BLaER1 (cell line): Measurements from ENCODE around the gene GNG4.

Experiments
- H3K27ac ChIP-seq: shearing (Covaris generic); formaldehyde crosslinking; 2 replicates; pipeline ENCODE4 v1.8.1; 2022
- H3K27me3 ChIP-seq: shearing (Covaris generic); formaldehyde crosslinking; 2 replicates; pipeline ENCODE4 v1.8.1; 2022
- H3K36me3 ChIP-seq: shearing (Covaris generic); formaldehyde crosslinking; 2 replicates; pipeline ENCODE4 v1.8.1; 2022
- H3K4me1 ChIP-seq: shearing (Covaris generic); formaldehyde crosslinking; 2 replicates; pipeline ENCODE4 v1.8.1; 2022
- H3K4me2 ChIP-seq: shearing (Covaris generic); formaldehyde crosslinking; 2 replicates; pipeline ENCODE4 v1.8.1; 2022
- H3K4me3 ChIP-seq: shearing (Covaris generic); formaldehyde crosslinking; 2 replicates; pipeline ENCODE4 v1.8.1; 2022
- H3K9ac ChIP-seq: shearing (Covaris generic); formaldehyde crosslinking; 2 replicates; pipeline ENCODE4 v1.8.1; 2022
- H3K9me3 ChIP-seq: shearing (Covaris generic); formaldehyde crosslinking; 2 replicates; pipeline ENCODE4 v1.8.1; 2022
- H4K20me1 ChIP-seq: shearing (Covaris generic); formaldehyde crosslinking; 2 replicates; pipeline ENCODE4 v1.8.1; 2022
- Cebpa-rat ChIP-seq: shearing (Covaris generic); IDR thresholded peaks from 2 replicates; pipeline ENCODE4 v1.8.1; 2022

Gene GNG4

GRCh38 chr1:235502601-235503402 is 146.8 kb downstream of the GNG4 start:
- TF ChIP-seq Cebpa-rat: no peak
- no peaks in the 10 kb centered on the region for H3K9me3 ChIP-seq
- 0 out of 2 replicates have a peak, but pooled peaks cover 5% of the 10 kb centered on the region for H3K36me3 ChIP-seq
- H3K4me3 ChIP-seq: peak overlapping the region; percentile 87
- H3K27ac ChIP-seq: peak overlapping the region; percentile 87
- H4K20me1 ChIP-seq: peaks cover 56% of the 10 kb centered on the region
- H3K4me1 ChIP-seq: peaks cover 33% of the 10 kb centered on the region
- peak overlapping the region; percentile 82 for H3K4me2 ChIP-seq
- peak overlapping the region; percentile 94 for H3K9ac ChIP-seq
- no peaks in the 10 kb centered on the region for H3K27me3 ChIP-seq

DNA sequence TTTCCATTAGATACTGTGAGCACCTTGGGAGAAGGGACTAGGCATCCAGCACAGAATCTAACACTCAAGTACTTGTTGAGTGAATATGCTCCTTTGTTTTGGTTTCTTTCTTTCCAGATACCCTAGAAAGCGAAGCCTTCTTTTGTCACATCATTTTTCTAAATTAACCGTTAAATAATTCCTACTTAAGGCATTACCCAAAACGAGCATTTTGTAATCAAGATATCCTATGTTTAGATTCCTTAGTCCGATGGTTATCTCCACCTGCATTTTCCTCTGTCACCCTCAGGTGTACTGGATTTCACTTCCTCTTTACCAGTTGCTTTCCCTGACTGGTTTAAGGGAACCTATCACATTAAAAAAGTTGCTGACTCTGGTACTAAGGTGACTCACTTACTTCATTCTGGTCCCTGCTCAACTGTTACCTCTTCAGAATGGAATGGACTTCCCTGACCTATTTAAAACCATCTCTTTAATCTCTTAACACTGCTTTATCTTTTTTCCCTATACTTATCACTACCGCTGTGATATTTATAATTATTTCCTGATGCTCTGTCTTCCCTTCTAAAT is 148.5 kb downstream of the GNG4 start:
- Histone ChIP-seq H4K20me1 (peaks cover 71% of the 10 kb centered on the region), H3K4me3 (no peak overlapping the region), H3K36me3 (peaks cover 7% of the 10 kb centered on the region; the same call in 1 of the 2 replicates), H3K4me1 (peaks cover 31% of the 10 kb centered on the region), H3K9me3 (no peaks in the 10 kb centered on the region), H3K4me2 (no peak overlapping the region), H3K27me3 (no peaks in the 10 kb centered on the region), H3K9ac (no peak overlapping the region), H3K27ac (no peak overlapping the region)
- no peak for TF ChIP-seq Cebpa-rat
